Stimulated activated CD4-positive, alpha-beta T cell treated with anti-CD3 and anti-CD28 coated beads, Interleukin-2, amount 100 ng/mL, for 4 hours (primary cell): Measurements from ENCODE around the gene WDR46.
A peak's percentile ranks its signal among the peaks of the same experiment; 100 is the strongest.

Experiments
- DNase-seq: peaks from one replicate; pipeline ENCODE4 v3.0.0-alpha.2; 2020; ENCODE audit warnings: low read depth

WDR46 gene

GRCh38 chr6:33313709-33314514, 24.9 kb upstream of the WDR46 start, which contains the start of gene TAPBP:
Gene TAPBP (minus strand): TSS chr6:33314078. CDS start chr6:33314041, 37 bp downstream.
- peak; percentile 82 for DNase-seq

- peak; percentile 42 for DNase-seq
Measured at GRCh38 chr6:33313105-33313708, 24.2 kb upstream of the WDR46 start.

GRCh38 chr6:33312361-33313104, 23.5 kb upstream of the WDR46 start:
- DNase-seq = peak; percentile 84

GRCh38 chr6:33306356-33306755, 17.3 kb upstream of the WDR46 start:
- no peak for DNase-seq

GRCh38 chr6:33305052-33305451, 16.0 kb upstream of the WDR46 start:
- no peak for DNase-seq

GRCh38 chr6:33304216-33304615, 15.2 kb upstream of the WDR46 start:
- no peak for DNase-seq

- no peak for DNase-seq
Measured at GRCh38 chr6:33301877-33302276, 12.8 kb upstream of the WDR46 start.

GRCh38 chr6:33299237-33299944, 10.4 kb upstream of the WDR46 start:
- peak; percentile 86 for DNase-seq

- no peak for DNase-seq
Measured at GRCh38 chr6:33298773-33299236, 9.8 kb upstream of the WDR46 start, which contains the start of gene RGL2. Gene RGL2 (minus strand): TSS chr6:33298942. CDS start chr6:33298610, 332 bp downstream.

- no peak for DNase-seq
Measured at GRCh38 chr6:33297956-33298772, 9.1 kb upstream of the WDR46 start.

GRCh38 chr6:33297406-33297955, 8.4 kb upstream of the WDR46 start:
- DNase-seq = no peak

- no peak for DNase-seq
Measured at GRCh38 chr6:33296797-33297405, 7.9 kb upstream of the WDR46 start.

- DNase-seq = no peak
Measured at GRCh38 chr6:33295621-33296369, 6.8 kb upstream of the WDR46 start.

GRCh38 chr6:33294086-33294823, 5.2 kb upstream of the WDR46 start:
- DNase-seq = no peak

- no peak for DNase-seq
Measured at GRCh38 chr6:33292996-33293682, 4.1 kb upstream of the WDR46 start.

GRCh38 chr6:33290459-33290858, 1.4 kb upstream of the WDR46 start:
- no peak for DNase-seq

- DNase-seq = no peak
Measured at GRCh38 chr6:33289784-33290315, 811 bp upstream of the WDR46 start.
